NCI-H345 treated with DMSO at 0.1 percent for 48 hours (cell line): ENCODE results near the gene PHF5A.
"Not testable (repeated sequence)": the region's sequence is repeated elsewhere in the genome, so short reads cannot be mapped to it uniquely, and the experiment has no call there.

Experiments
- DNase-seq: peaks from one replicate; lab custom pipeline; 2025; ENCODE audit not compliant: unreplicated experiment; lab: John Stamatoyannopoulos, UW

PHF5A gene

GRCh38 chr22:41447435-41448188 lies 20.9 kb downstream of the PHF5A start:
- DNase-seq, result peak; percentile 22

GRCh38 chr22:41446639-41447434 lies 21.7 kb downstream of the PHF5A start, which contains the start of gene TOB2:
TSS of gene TOB2 (minus strand) at chr22:41446801. CDS start at chr22:41437345, 9,456 bp downstream.
- peak; percentile 73 for DNase-seq

DNA sequence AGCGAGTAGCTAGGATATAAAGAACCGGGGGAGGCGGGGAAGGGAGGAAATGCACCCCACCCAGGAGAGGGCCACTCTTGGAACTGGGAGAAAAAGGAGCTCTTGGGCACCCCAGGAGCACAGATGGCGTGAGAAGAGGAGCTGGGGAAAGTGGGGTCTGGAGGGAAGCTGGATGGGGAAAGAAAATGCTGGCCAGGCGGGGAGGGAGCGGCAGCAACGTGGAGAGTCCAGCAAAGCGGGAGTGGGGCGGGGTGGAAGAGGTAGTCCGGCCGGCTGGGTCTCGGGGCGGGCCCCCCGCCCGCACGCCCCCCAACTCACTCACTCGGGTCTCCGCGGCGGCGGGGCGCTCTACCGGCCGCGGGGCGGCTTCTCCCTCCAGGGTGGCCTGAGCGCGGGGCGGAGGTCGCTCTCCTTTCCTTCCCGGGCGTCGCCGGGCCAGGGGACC lies 22.4 kb downstream of the PHF5A start:
- no peak for DNase-seq

GRCh38 chr22:41445129-41446056 lies 23.1 kb downstream of the PHF5A start:
- no peak for DNase-seq

DNA sequence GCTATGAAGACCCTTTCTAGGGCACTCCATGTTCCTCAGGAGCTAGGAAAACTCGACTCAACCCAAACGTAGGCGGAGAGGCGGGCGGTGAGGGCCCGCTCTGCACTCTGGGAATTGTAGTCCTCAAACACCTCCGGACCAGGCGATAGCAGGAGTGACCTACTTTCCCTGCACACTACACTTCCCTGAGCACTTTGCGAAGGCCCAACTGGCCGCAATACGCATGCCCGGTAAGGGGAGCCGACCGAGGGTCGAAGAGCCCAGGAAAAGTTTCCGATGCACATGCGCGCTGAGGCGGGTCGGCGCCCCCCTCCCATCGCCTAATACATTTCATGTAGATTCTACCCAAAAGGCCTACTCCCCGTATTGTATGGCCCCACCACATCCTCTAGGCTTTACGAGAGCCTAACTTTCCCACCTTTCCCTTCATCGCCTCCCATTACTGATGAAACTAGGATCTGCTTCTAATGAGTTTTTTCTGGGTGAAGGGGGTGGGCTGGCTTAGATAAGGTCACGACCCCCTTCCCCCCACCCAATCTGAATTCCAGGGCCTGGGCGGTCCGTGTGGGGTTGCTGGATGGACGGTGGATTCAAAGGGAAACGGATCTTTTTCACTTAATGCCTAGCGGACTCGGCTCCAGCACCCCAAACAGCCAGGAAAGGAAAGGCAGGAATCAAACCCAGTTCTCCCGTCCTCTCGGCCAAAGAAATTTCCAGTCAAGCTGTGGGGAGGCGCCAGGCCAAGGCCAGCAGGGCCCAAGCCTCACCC lies 23.9 kb downstream of the PHF5A start:
- DNase-seq, result no peak

DNA sequence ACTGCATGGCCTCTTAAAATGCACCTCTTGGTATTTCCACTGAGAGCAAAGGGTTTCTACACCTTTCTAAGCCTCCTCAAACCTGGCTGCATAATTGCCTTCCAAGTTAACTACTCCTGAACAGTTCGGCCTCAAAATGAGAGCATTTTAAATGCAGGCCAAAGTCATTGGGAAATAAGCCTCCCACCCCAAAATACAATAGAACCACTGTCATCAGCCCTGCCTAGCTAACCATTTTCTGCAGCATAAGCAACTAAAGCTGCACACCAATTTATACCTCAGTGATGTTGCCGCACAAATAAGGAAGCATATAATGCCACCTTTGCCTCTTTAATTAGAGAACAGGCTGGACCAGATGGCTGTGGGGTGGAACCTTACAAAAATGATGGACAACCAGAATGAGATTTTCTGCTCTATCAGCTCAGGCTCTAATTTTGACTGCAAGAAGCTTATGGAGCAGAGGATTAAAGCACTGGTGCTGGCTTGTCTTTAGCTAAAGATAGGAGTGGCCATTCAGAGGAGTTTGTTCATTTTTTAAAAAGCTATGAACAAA lies 26.2 kb downstream of the PHF5A start:
- no peak for DNase-seq

DNA sequence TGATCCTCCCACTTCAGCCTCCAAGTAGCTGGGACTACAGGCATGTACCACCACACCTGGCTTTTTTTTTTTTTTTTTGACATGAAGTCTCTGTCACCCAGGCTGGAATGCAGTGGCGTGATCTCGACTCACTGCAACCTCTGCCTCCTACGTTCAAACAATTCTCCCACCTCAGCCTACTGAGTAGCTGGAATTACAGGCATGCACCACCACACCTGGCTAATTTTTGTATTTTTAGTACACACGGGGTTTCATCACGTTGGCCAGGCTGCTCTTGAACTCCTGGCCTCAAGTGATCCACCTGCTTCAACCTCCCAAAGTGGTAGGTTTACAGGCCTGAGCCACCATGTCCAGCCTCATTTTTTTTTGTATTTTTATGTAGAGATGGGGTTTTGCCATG lies 28.0 kb downstream of the PHF5A start:
- DNase-seq, result not testable (repeated sequence)

DNA sequence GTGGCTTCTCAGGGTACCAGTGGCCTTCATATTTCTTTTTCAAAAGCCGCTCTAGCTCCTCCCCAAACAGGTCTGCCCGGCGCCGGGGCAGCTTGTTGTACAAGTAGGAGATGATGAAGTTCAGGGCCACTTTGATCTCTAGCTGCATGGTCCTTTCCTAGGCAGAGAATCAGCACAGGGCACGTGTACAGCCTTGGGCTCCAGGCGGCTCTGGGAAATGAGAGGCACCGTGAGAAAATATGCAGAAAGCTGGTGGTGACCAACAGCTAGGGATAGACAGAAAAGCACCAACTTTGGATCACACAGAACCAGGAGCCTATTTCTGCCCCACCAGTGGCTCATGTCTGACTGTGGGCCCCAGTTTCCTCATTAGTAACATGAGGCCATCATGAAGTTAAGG lies 31.3 kb downstream of the PHF5A start:
- DNase-seq, result no peak

GRCh38 chr22:41436322-41437113 lies 32.0 kb downstream of the PHF5A start:
- no peak for DNase-seq

DNA sequence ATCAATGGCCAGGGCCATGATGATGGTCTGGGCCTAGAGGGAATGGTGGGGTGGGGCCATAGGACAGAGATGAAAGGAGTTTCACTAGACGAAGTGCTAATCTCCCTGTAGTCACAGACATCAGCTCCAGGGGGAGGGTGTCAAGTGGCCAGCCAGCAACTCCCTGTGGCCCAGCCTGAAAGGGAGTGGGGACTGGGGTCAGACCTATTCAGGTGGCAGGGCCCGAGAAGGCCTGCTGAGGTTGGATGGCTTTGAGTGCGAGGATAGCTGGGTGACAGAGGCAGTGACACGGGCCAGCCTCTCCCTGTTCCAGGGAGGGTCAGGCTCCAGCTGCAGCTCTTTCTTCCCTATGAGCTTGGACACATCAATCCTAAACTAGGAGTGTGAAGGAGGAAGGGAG lies 32.9 kb downstream of the PHF5A start:
- DNase-seq, result no peak

DNA sequence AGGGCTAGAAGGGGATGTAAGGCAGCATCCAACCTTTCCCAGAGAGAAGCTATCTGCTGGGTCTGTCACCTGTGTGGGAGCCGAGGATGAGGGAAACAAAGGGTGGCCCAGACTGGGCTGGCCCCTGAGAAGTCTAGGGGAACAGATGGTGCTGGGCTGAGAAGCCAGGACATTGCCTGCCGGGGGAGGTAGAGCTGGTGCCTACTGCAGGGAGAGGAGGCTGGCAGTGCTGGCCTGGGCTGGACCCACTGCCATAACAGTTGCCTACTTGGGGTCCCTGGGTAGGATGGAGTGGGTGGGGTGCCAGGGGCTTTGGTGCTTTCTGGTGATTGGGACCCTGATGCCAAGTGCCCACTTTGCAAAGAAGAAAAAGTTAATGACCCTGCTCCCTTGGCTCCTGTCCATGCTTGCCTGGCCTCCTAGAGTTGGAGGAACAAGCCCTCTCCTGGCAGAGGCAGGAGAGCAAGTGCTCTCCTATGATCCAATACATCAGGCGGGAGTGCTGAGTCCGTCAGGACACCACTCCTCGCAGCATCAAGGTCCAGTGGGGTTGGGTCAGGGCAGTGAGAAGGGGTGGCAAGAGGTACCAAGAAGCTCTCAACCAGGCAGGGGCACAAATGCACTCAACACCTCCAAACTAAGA lies 34.0 kb downstream of the PHF5A start:
- not testable (repeated sequence) for DNase-seq

DNA sequence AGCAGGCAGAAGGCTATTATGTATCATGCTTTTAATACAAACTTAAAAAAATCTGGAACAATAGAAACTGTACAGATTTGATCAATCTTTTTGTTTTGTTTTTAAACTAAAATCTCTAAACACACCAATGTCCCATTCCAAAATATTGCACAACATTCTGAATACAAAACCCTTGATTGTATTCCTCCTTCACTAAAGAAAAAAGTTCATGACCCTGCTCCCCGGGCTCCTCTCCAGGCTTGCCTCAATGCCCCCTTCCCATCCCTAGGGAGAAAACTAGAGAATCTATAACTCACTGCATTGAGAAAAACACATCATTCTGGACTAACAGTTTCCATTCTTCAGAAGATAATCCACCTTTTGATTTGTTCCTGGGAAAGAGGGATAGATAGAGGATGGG lies 35.0 kb downstream of the PHF5A start:
- not testable (repeated sequence) for DNase-seq

DNA sequence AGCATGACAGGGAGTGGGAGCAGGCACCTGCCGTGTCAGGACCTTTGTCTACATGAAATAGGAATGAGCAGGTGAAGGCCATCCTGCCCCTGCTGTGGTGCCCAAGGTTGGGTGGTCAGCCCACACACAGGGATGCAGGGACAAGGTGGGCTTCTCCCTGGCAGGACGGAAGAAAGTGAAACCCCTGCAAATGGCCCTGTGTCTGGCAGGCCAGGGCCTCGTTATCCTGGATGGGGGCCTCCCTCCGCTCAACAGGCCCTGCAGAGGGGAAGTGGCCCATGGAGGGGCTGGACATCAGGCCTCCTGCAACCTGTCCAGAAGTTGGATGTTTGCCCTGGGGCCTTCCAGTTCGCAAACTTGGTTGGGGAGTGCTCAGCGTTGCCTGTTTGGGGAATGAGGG lies 36.8 kb downstream of the PHF5A start:
- DNase-seq, result no peak

DNA sequence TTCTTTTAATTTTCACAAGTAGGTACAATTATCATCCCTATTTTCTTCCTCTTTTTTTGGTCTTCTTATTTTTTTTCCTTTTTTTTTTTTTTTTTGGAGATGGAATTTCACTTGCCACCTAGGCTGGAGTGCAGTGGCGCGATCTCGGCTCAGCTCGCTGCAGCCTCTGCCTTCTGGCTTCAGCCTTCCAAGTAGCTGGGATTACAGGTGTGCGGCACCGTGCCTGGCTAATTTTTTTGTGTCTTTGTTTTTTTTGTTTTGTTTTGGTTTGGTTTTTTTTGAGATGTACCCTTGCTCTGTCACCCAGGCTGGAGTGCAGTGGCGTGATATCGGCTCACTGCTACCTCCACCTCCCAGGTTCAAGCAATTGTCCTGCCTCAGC lies 38.5 kb downstream of the PHF5A start:
- DNase-seq, result no peak

- no peak for DNase-seq
Observed at GRCh38 chr22:41429232-41429950, 39.1 kb downstream of the PHF5A start.

DNA sequence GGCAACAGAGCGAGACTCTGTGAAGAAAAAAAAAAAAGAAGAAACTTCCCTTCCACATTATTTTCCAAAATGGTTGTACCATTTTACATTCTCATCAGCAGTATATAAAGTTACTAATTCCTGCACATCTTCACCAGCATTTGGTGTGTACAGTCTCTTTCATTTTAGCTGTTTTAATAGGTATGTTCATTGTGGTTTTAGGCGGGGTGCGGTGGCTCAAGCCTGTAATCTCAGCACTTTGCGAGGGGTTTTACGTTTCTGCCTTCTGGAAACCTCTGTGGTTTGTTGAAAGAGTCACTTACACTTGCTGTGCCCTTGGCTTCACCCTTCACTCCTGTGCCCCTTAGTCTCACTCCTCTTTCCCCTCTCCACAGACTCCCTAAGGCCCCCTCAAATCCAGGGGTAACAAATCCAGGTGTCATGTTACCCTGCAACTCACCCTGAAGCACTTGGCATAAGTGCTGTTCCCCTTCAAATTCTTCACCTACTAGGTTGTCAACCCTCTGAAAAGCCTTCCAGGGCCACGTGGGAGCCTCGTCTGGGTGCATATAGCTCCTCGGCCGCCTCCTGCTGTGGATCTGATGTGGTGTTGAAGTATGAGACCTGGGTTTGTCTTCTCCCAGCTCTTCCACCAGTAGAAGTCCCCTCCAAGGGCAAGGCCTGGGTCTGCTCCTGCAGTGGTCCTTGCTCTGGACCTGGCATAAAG lies 42.7 kb downstream of the PHF5A start:
- no peak for DNase-seq

DNA sequence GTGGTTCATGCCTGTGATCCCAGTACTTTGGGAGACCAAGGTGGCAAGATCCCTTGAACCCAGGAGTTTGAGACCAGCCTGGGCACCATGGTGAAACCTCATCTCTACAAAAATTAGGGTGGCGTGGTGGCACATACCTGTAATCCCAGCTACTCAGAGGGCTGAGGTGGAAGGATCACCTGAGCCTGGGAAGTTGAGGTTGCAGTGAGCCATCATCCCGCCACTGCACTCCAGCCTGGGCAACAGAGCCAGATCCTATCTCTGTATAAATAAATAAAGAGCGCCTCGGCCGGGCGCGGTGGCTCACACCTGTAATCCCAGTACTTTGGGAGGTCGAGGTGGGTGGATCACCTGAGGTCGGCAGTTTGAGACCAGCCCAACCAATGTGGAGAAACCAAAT lies 49.8 kb downstream of the PHF5A start:
- DNase-seq, result no peak
